ENCODE measurements around the gene ZNF821. TPM values are rescaled to one million over a fixed set of nuclear protein-coding genes. Genes with fewer than 3 reads are reported as not detected.
A peak's percentile ranks its signal among the peaks of the same experiment; 100 is the strongest.
"Not testable (repeated sequence)": the region's sequence is repeated elsewhere in the genome, so short reads cannot be mapped to it uniquely, and the experiment has no call there.

The ZNF821 gene
- total RNA-seq, 1 experiment from 2014 or later: 4.5 TPM

- no peak for DNase-seq (ENCODE audit: low read depth)
These were observed 24.0 kb downstream of the ZNF821 start for GRCh38 chr16:71859762-71860521.

GRCh38 chr16:71855937-71856662 is 27.9 kb downstream of the ZNF821 start:
- no peak for DNase-seq (ENCODE audit: low read depth)

- no peak for DNase-seq (ENCODE audit: low read depth)
These were observed 29.5 kb downstream of the ZNF821 start for GRCh38 chr16:71854369-71854948.

GRCh38 chr16:71853413-71853812 is 30.6 kb downstream of the ZNF821 start:
- DNase-seq (ENCODE audit: low read depth): no peak

DNA sequence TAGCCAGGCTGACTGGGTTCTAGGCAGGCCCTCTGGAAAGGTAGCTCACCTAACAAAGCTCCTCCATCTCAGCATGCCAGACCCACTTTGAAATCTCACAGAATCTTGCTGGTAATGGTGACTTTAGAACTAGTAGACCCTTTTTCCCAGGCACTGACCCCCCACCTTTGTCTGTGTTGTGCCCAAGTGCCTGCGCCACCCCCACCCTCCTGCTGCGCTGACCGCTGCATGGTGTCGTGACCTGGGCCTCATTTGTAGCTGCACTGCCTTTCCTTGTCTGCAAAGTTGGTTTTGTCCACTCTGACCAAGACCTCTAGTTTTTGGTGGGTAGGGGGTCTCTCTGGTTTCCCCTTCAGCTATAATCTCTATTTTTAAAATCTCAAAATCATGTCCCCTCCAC is 31.4 kb downstream of the ZNF821 start:
- no peak for DNase-seq (ENCODE audit: low read depth)

- no peak for DNase-seq (ENCODE audit: low read depth)
These were observed 31.8 kb downstream of the ZNF821 start for GRCh38 chr16:71852158-71852557.

DNA sequence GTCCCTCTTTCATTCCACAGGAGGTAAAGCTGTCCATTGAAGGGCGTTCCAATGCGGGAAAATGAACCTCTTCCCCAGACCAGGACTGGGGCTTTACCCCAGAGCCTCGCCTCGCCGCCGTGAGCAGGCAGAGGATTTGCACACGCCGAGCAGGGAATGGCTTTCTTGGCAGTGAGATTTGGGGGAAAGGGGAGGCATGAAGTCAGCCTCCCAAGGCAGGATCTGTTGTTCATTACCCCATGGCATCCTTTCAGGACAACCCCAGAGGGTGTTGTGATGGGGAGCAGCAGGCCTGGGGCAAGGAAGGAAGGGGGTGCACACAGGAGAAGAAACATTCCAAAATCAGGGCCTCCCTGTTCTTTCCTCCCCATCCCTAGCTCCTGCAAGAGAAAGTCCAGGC is 32.2 kb downstream of the ZNF821 start:
- DNase-seq (ENCODE audit: low read depth): no peak

DNA sequence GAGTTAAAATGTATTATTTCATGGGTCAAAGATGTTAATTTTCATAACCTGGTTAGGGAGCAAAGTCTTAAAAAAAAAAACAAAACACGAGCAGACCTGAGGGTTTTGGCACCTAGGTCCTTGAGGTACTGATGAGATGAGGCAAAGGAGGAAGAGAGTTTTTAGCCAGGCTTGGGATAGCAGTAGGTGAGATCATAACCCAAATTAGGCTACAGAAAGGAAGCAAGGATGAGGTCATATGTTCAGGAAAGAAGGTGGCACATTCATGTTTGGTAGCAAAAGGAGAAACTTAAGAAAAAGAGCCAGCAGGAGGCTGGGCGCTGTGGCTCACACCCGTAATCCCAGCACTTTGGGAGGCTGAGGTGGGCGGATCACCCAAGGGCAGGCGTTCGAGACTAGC is 35.4 kb downstream of the ZNF821 start:
- DNase-seq (ENCODE audit: low read depth): no peak

DNA sequence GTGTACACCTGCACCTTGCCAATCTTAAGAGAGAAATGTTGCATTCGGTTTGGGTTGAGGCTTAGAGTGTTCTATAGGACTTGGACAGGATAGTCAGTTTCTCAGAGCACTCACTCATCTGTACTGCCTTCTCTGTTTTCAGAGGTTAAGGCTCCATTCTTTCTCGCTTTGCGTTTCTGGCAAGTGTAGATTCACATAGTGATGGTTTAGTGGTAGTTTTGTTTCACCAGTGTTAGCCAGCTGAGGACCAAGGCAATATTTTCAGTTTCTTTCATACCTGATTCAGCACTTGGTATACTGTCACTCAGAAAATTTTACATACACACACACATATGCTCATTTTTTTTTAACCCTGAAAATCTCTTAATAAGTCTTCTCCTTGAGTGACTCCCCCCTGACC is 36.9 kb downstream of the ZNF821 start:
- DNase-seq (ENCODE audit: low read depth): no peak

DNA sequence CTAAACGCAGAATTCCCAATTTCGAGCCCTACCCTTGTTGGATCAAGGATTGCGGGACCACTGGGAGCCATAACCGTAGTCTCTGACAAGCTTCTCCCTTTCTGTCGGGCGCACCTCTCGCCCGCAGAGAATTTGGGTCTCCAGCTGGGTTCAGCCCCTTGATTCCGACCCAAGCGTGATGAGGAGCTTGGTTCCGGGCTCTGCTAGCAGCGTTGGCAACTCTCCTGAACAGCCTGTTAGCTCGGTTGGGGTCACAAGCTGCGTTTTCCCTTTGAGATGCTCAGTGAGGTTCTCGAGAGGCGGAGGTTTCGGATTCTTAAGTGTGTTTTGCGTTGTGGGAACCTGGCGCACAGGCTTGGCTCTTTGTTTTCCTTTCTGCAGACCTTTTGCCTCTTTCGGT is 37.6 kb downstream of the ZNF821 start:
- no peak for DNase-seq (ENCODE audit: low read depth)

- DNase-seq (ENCODE audit: low read depth): peak; percentile 93
These were observed 38.1 kb downstream of the ZNF821 start, which contains the start of gene ATXN1L for GRCh38 chr16:71845639-71846430. TSS of gene ATXN1L (plus strand) at chr16:71845976. CDS start at chr16:71849741, 3,765 bp downstream.

DNA sequence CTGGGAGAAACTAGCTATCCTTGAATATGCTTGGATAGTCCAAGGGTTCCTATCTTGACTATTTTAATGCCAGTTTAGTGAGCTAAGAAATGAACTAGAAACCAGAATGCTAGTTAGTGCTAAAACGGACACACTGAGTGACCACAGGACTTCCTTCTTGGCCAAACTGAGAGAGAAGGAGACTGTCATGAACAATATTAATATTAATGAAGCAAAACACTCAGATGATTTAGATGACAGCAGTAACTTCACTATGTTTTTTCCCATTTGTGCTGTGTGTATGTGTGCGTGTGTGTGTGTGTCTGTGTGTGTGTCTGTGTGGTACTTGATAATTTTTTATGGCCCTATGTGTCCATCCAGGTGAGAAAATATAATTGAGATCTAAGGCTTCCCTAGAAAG is 40.4 kb downstream of the ZNF821 start:
- no peak for DNase-seq (ENCODE audit: low read depth)

- no peak for DNase-seq (ENCODE audit: low read depth)
These were observed 43.9 kb downstream of the ZNF821 start for GRCh38 chr16:71840052-71840451.

DNA sequence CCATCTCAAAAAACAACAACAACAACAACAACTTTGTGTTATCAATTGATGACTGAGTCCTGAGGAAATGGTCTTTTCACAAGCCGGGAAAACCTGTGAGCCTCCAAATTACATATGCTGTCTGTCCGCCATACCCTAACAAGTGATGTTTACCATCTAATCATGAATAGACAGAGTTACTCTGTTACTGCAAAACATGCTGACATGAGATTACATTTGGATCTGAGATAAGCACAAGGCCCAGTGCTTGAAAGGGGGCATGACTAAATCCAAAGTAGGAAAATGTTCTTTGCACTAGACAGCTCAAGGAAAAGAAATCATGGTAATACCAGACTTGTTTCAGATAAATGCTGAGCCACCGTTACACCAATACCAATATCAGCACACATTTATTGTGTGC is 46.8 kb downstream of the ZNF821 start:
- DNase-seq (ENCODE audit: low read depth): no peak

DNA sequence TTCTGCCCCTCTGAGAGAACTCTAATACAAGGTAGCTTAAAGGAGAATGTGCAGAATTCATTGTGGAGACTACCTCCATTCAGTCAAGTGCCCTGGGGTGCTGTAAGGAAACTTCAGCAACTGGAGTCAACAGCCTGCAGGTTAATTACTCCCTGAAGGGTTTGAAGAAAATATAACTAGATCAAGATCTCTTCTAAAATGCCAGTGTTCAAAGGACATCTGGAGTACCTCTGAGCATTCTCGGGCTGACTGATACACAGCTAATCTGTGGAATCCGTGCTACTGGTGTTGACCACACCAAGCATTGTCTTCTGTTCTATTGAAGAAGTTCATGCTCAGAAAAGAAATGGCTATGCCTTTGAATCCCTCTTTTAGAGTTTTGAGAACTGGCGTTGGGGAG is 49.7 kb downstream of the ZNF821 start:
- no peak for DNase-seq (ENCODE audit: low read depth)

- not testable (repeated sequence) for DNase-seq (ENCODE audit: low read depth)
These were observed 51.9 kb downstream of the ZNF821 start for GRCh38 chr16:71832112-71832511.

GRCh38 chr16:71831698-71832097 is 52.3 kb downstream of the ZNF821 start:
- DNase-seq (ENCODE audit: low read depth): not testable (repeated sequence)

DNA sequence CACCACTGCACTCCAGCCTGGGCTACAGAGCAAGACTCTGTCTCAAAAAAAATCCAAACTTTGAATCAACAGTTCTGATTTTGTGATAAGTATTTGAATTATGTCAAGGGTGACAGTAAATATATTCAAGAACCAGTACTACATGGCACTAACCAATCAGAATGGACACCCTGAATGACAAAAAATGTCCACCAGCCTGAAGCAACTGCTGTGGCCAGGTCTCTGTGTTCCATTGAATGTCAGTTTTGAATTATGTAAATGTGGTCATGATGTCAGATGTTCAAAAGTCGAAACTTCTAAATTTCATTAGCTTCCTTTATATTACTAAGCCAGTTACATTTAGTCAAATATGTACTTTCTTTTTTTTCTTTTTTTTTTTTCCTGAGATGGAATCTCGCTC is 53.6 kb downstream of the ZNF821 start:
- DNase-seq (ENCODE audit: low read depth): no peak

GRCh38 chr16:71826533-71827017 is 57.4 kb downstream of the ZNF821 start:
- DNase-seq (ENCODE audit: low read depth): no peak

DNA sequence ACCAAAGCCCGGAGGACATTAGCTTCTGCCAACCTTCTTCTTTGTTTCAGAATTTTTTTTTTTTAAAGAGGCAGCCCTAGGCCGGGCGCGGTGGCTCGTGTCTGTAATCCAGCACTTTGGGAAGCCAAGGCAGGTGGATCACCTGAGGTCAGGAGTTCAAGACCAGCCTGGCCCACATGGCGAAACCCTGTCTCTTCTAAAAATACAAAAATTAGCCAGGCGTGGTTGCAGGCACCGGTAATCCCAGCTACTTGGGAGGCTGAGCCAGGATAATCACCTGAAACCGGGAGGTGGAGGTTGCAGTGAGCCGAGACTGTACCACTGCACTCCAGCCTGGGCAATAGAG is 66.9 kb downstream of the ZNF821 start:
- not testable (repeated sequence) for DNase-seq (ENCODE audit: low read depth)

GRCh38 chr16:71811261-71811803 is 72.7 kb downstream of the ZNF821 start:
- DNase-seq (ENCODE audit: low read depth): no peak

DNA sequence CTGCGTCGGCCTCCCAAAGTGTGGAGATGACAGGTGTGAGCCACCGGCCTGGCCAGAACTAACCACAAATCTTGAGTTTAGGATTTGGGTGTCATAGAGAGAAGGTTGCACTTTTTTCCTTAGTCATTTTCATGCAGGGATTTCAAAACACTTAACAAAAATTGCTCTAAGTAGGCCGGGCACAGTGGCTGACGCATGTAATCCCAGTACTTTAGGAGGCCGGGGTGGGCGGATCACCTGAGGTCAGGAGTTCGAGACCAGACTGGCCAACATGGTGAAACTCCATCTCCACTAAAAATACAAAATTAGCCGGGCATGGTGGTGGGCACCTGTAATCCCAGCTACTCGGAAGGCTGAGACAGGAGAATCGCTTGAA is 73.8 kb downstream of the ZNF821 start:
- DNase-seq (ENCODE audit: low read depth): not testable (repeated sequence)

Data from Daoy (cell line).